Measurements from ENCODE around the gene SLC29A4. TPM values are rescaled to one million over a fixed set of nuclear protein-coding genes. Genes with fewer than 3 reads are reported as not detected.
"Not testable (repeated sequence)": the region's sequence is repeated elsewhere in the genome, so short reads cannot be mapped to it uniquely, and the experiment has no call there.

SLC29A4 gene
- total RNA-seq, 2 experiments from 2014 or later: 2.5 to 2.9 TPM

DNA sequence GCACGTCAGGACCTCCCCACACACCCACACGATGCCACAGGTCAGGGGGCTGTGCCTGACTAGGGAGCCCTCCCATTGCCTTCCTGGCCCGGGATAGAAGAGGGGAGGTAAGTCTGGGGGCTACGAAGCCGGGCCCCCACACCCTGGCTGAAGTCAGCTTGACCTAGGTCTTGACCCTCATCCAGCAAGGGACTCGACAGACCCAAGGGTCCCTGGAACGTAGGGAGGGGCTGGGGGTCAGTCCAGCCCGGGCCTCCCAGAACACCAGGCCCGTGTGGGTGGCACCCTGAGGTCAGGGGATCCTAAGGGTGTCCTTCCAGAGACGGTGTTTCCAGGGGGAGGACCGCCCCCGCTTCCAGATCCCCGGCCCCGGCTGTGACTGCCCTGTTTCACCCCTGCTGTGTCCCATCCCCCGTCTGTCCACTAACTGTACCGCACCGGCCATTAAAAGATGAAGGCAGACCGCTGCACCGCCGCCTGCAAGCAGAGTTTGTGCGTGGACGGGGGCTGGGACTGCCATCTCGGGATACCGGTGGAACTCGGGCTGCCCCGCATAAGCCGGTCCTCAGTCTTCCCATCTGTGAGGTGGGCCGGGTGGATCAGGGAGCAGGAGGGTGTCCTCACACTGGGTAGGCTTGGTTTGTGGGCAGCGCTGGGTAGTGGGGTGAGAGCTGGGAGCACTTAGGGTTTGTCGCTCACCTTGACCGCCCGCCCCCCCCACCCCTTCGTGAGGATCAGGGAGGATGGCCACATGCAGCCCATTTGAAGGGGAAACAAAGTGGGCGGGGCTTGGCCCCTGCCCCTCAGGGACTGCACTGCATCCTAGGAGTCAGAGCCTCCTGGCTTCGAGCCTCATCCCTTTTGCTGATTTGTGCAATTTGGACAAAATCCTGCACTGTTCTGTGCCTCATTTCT is 21.1 kb downstream of the SLC29A4 start:
- H3K4me3 Mint-ChIP-seq: no peak overlapping the region
- no peak overlapping the region for H3K27ac Mint-ChIP-seq
- TF ChIP-seq, protein P1, sequence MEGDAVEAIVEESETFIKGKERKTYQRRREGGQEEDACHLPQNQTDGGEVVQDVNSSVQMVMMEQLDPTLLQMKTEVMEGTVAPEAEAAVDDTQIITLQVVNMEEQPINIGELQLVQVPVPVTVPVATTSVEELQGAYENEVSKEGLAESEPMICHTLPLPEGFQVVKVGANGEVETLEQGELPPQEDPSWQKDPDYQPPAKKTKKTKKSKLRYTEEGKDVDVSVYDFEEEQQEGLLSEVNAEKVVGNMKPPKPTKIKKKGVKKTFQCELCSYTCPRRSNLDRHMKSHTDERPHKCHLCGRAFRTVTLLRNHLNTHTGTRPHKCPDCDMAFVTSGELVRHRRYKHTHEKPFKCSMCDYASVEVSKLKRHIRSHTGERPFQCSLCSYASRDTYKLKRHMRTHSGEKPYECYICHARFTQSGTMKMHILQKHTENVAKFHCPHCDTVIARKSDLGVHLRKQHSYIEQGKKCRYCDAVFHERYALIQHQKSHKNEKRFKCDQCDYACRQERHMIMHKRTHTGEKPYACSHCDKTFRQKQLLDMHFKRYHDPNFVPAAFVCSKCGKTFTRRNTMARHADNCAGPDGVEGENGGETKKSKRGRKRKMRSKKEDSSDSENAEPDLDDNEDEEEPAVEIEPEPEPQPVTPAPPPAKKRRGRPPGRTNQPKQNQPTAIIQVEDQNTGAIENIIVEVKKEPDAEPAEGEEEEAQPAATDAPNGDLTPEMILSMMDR (IDR thresholded peaks at IDR 0.05): no peak
- H3K4me1 Mint-ChIP-seq (ENCODE audit: low read depth): no peaks in the 10 kb centered on the region
- no peaks in the 10 kb centered on the region for H3K9me3 Mint-ChIP-seq
- no peak for DNase-seq
- ATAC-seq: no peak
- peaks cover 6% of the 10 kb centered on the region for H3K36me3 Mint-ChIP-seq (ENCODE audit: low read depth)
- intact Hi-C loops (cut with micrococcal nuclease): no loop called here
- CTCF ChIA-PET: no interaction called here
- H3K27me3 Mint-ChIP-seq: no peaks in the 10 kb centered on the region
- POLR2A ChIA-PET: no interaction called here

DNA sequence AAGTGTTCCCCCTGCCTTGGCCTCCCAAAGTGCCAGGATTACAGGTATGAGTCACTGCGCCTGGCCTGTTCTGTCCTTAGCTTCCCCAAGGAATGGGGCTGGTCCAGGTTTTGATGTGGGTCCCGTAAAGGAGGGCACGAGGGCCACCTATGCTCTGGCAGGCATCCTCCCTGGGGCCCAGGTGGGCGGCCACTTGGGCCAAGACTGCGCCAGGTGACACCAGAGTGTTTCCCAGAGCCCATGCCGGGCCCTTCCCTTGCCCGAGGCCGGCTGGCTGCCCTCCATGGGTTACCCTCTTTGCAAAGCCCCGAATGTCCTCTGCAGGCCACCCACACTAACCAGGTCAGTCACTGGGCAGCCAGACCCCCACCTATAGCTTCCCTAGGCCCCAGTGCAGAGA is 22.3 kb downstream of the SLC29A4 start:
- H3K36me3 Mint-ChIP-seq (ENCODE audit: low read depth); POLR2A ChIA-PET; DNase-seq; H3K4me3 Mint-ChIP-seq; intact Hi-C loops (cut with micrococcal nuclease); H3K27ac Mint-ChIP-seq; H3K9me3 Mint-ChIP-seq; CTCF ChIA-PET; H3K27me3 Mint-ChIP-seq; ATAC-seq; H3K4me1 Mint-ChIP-seq (ENCODE audit: low read depth): not testable (repeated sequence)

DNA sequence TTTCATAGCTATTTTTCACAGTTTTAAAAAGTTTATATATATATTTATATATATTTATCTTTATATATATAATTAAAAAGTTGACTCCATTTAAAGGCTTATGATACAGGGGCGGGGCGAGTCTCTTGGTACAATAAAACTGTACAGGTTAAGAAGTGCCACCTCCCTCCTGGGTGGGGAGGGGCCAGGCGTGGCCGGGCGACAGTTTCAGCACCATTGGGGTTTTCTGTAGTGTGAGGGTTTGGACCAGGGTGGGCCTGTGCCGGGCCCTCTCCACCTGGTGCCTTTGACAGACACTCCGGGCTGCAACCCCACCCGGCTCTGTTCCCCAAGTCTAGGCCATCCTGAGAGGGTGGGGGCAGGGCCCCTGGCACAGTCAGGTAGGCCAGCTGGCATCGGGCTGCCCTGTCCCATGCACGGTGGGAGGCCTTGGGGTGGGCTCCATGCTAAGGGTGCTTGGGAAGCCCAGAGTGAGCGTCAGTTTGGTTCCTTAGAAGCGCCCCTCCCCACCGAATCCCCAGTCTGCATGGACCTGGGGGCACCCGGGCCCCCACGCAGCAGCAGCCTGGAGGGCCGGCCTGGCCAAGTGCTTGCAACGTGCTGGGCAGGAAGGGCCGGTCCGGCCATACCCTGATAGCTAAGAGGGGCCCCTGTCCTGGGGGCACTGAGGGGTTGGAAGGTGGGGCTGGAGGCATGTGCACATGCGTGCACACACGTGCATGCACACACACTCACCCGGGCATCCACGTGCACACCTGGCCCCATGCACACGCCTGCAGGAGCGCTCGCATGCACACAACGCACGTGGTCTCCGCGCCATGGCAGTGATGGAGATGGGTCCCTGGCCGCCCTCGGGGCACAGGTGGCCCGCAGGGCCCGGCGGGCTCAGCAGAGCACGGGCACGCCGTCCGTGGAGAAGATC is 24.7 kb downstream of the SLC29A4 start:
- H3K4me3 Mint-ChIP-seq; intact Hi-C loops (cut with micrococcal nuclease); H3K4me1 Mint-ChIP-seq (ENCODE audit: low read depth); H3K27me3 Mint-ChIP-seq; ATAC-seq; H3K9me3 Mint-ChIP-seq; POLR2A ChIA-PET; CTCF ChIA-PET; H3K27ac Mint-ChIP-seq; DNase-seq: not testable (repeated sequence)
- H3K36me3 Mint-ChIP-seq (ENCODE audit: low read depth): peaks cover 23% of the 10 kb centered on the region

DNA sequence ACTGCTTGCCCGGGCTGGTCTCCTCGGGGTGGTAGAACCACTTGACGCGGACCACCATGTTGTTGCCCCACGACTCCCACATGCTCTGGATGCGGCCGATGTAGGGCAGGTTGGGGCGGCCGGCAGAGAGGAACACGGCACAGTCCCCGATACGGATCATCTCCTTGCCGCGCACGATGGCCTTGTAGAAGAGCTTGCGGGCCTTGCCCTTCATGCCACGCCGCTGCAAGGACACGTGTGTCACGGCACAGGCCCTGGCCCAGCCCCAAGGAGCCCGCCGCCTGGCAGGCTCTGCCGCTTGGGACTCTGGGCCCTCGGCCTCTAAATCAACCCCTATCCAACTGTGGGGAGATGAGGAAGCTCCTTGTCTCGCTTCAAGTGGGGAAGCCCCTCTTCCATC is 26.4 kb downstream of the SLC29A4 start:
- Mint-ChIP-seq H3K4me3 (no peak overlapping the region), H3K9me3 (no peaks in the 10 kb centered on the region), H3K4me1 (ENCODE audit: low read depth) (no peaks in the 10 kb centered on the region), H3K27me3 (no peaks in the 10 kb centered on the region), H3K36me3 (ENCODE audit: low read depth) (peaks cover 23% of the 10 kb centered on the region), H3K27ac (no peak overlapping the region)
- ATAC-seq: no peak
- intact Hi-C loops (cut with micrococcal nuclease): no loop called here
- ChIA-PET POLR2A (no interaction called here), CTCF (no interaction called here)
- TF ChIP-seq, protein P1 (IDR thresholded peaks at IDR 0.05): no peak
- no peak for DNase-seq

DNA sequence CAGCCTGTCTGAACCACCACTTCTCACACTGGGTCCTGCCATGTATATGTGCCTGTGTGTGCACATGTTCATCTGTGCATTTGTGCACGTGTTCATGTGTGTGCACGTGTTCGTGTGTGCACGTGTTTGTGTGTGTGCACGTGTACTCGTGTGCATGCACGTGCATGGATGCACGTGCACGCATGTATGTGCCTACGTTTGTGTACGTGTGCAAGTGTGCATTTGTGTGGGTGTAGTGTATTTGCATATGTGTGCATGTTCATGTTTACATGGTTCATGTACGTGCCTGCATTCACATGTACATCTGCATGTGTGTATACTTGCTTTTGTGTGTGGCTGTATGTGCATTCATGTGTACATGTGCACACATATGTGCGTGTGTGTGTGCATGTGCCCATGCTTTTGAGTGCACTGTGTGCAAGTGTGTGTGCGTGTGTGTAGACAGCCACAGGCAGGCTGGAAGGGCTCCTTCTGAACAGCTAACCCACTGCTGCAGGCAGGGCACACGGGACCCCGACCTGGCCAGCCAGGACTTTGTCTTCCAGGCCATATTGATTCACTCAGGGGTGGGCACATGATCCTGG is 28.2 kb downstream of the SLC29A4 start:
- intact Hi-C loops (cut with micrococcal nuclease): no loop called here
- H3K4me3 Mint-ChIP-seq: no peak overlapping the region
- H3K4me1 Mint-ChIP-seq (ENCODE audit: low read depth): no peaks in the 10 kb centered on the region
- no peak overlapping the region for H3K27ac Mint-ChIP-seq
- POLR2A ChIA-PET: no interaction called here
- no peaks in the 10 kb centered on the region for H3K9me3 Mint-ChIP-seq
- CTCF ChIA-PET: no interaction called here
- H3K27me3 Mint-ChIP-seq: no peaks in the 10 kb centered on the region
- DNase-seq: no peak
- ATAC-seq: no peak
- TF ChIP-seq, protein P1 (IDR thresholded peaks at IDR 0.05): no peak
- H3K36me3 Mint-ChIP-seq (ENCODE audit: low read depth): peaks cover 28% of the 10 kb centered on the region

DNA sequence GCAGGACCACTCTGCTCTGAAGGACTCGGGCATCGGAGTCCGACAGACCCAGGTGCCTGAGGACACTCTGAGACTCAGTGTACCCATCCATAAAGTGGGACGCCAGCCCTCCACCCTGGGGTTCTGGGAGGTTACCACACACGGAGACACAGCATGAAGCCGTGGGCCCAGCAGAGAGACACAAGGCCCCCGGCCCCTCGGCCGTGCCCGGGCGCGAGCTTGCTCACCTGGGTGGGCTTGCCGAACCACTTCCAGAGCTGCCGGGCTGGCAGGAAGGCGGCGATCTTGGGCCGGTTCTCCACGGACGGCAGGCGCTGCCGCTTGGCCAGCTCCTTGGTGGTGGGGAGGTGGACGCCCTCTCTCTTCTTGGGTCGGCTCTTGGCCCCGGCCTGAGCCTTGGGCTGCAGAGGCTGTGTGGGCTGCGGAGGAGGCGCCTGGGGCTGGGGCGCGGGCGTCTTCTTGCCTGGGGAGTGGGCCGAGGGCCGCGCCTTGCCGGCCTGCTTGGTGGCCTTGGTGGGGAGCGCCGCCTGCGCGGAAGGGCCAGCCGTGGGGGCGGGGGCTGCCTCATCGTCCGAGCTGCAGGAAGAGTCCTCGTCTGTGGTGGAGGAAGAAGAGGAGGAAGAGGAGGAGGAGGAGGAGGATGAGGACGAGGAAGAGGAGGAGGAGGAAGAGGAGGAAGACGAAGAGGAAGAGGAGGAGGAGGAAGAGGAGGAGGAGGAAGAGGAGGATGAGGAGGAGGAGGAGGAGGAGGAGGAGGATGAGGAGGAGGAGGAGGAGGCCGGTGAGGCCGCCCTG is 29.7 kb downstream of the SLC29A4 start:
- H3K4me3 Mint-ChIP-seq; H3K9me3 Mint-ChIP-seq; intact Hi-C loops (cut with micrococcal nuclease); CTCF ChIA-PET; DNase-seq; H3K27me3 Mint-ChIP-seq; POLR2A ChIA-PET; H3K4me1 Mint-ChIP-seq (ENCODE audit: low read depth); ATAC-seq; H3K27ac Mint-ChIP-seq: not testable (repeated sequence)
- H3K36me3 Mint-ChIP-seq (ENCODE audit: low read depth): peaks cover 34% of the 10 kb centered on the region

DNA sequence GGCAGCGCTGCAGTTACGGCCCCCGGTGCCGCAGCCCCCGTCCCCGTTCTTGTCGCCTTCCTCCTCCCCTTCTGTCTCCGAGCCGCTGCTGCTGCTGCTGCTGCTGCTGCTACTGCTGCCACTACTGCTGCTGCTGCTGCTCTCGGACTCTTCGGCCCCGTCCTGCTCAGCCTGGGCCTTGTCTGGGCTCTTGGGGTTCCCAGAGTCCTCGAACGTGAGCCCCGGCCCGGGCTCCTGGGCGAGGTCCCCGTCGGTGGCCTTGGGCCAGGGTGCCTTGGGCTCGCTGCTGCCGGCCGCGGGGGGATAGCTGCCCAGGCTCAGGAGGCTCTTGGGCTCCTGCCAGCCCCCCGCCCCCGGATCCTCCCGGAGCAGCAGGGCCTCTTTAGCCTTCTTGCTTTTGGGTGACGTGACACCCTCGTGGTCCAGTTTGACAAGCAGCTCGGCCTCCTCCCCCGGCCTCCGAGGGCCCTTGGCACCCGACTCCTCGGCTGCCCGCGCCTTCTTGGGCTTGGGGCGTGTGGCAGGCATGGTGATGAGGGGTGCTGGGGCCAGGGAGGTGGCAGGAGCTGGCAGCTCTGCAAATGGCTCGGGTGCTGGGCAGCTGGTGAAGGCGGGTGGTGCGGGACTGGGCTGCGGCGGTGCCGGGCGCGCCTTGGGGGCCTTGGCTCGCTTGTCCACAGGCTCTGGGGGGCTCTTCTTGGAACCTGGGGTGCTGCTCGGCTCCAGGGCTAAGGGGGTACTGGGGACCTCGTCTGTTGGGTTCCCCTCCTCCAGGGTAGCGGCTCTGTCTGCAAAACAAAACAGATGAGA is 30.5 kb downstream of the SLC29A4 start:
- H3K27ac Mint-ChIP-seq; H3K27me3 Mint-ChIP-seq; DNase-seq; CTCF ChIA-PET; POLR2A ChIA-PET; H3K4me1 Mint-ChIP-seq (ENCODE audit: low read depth); H3K9me3 Mint-ChIP-seq; intact Hi-C loops (cut with micrococcal nuclease); H3K4me3 Mint-ChIP-seq; ATAC-seq: not testable (repeated sequence)
- peaks cover 34% of the 10 kb centered on the region for H3K36me3 Mint-ChIP-seq (ENCODE audit: low read depth)

Measured in activated CD8-positive, alpha-beta T cell treated with anti-CD3 and anti-CD28 coated beads for 36 hours (primary cell).